ENCODE results near the gene SALL4. TPM values are rescaled to one million over a fixed set of nuclear protein-coding genes. Genes with fewer than 3 reads are reported as not detected.
"Not testable (repeated sequence)": the region's sequence is repeated elsewhere in the genome, so short reads cannot be mapped to it uniquely, and the experiment has no call there.

The SALL4 gene
- total and polyA plus RNA-seq, 12 donors = 0.07 to 1.3 (median 0.34) TPM; not detected in 1

DNA sequence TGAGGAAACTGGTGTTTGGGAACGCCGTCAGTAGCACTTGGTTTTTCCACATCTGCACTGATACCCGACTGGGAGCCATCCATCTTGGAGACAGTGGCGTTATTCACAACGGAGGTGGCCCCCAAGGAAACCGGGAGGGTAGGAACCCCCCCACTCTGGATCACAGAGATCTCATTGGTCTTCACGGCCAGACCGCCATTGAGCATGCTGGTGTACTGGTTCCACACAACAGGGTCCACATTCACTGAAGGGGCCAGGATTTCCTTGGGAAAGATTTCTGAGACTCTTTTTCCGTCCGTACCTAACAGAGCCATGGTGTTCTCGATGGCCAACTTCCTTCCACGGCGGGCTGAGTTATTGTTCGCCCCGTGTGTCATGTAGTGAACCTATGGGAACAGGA, 18.0 kb downstream of the SALL4 start:
- intact Hi-C loops (cut with DNase I) = no loop called here
- H3K4me3 ChIP-seq = no peak overlapping the region
- H3K36me3 ChIP-seq (replicated peaks in 1 of 2) = no peaks in the 10 kb centered on the region
- H3K27me3 ChIP-seq = no peaks in the 10 kb centered on the region
- DNase-seq = no peak
- no peaks in the 10 kb centered on the region for H3K4me1 ChIP-seq (replicated peaks in 1 of 2)
- no peak overlapping the region for H3K27ac ChIP-seq
- H3K9me3 ChIP-seq (replicated peaks in 1 of 3) = no peaks in the 10 kb centered on the region
- no peak for TF ChIP-seq POLR2A (IDR thresholded peaks at IDR 0.05)
- 87 to 91% (median 89%) methylated on average over 14 to 15 of the region's 15 CpGs for WGBS, 4 donors

DNA sequence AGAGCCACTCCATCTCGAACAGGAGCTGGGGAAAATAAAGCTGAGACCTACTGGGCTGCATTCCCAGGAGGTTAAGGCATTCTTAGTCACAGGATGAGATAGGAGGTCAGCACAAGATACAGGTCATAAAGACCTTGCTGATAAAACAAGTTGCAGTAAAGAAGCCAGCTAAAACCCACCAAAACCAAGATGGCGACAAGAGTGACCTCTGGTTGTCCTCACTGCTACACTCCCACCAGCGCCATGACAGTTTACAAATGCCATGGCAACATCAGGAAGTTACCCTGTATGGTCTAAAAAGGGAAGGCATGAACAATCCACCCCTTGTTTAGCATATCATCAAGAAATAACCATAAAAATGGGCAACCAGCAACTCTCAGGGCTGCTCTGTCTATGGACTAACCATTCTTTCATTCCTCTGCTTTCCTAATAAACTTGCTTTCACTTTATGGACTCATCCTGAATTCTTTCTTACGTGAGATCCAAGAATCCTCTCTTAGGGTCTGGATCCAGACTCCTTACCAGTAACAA, 24.0 kb downstream of the SALL4 start:
- H3K36me3 ChIP-seq (replicated peaks in 1 of 2); H3K4me1 ChIP-seq (replicated peaks in 1 of 2); DNase-seq; intact Hi-C loops (cut with DNase I); H3K9me3 ChIP-seq (replicated peaks in 1 of 3); H3K4me3 ChIP-seq; H3K27me3 ChIP-seq; H3K27ac ChIP-seq: not testable (repeated sequence)
- WGBS, 4 donors = 64 to 74% (median 69%) methylated on average over 4 of the region's 4 CpGs

DNA sequence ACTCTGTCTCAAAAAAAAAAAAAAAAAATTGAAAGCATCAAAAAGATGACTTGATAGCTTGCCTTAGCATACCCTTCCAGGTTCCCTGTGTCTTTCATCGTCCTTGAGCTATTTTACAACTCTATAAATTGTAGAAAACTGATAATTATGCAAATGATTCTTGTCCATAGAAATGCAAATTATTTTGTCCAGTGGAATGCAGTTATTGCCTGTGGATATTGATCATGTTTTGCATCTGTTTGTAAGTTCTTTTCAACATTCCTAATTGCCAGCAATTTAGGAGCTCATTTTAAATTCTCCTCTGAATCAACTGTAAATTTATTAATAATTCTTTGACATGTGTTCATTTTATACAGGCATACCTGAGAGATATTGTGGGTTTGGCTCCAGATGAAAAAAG, 27.1 kb downstream of the SALL4 start:
- TF ChIP-seq POLR2A (IDR thresholded peaks at IDR 0.05) = no peak
- TF ChIP-seq, protein P1, sequence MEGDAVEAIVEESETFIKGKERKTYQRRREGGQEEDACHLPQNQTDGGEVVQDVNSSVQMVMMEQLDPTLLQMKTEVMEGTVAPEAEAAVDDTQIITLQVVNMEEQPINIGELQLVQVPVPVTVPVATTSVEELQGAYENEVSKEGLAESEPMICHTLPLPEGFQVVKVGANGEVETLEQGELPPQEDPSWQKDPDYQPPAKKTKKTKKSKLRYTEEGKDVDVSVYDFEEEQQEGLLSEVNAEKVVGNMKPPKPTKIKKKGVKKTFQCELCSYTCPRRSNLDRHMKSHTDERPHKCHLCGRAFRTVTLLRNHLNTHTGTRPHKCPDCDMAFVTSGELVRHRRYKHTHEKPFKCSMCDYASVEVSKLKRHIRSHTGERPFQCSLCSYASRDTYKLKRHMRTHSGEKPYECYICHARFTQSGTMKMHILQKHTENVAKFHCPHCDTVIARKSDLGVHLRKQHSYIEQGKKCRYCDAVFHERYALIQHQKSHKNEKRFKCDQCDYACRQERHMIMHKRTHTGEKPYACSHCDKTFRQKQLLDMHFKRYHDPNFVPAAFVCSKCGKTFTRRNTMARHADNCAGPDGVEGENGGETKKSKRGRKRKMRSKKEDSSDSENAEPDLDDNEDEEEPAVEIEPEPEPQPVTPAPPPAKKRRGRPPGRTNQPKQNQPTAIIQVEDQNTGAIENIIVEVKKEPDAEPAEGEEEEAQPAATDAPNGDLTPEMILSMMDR (IDR thresholded peaks at IDR 0.05) = no peak
- Histone ChIP-seq H3K9me3 (replicated peaks in 1 of 3) (no peaks in the 10 kb centered on the region), H3K36me3 (replicated peaks in 1 of 2) (no peaks in the 10 kb centered on the region), H3K27ac (no peak overlapping the region), H3K4me3 (no peak overlapping the region), H3K27me3 (no peaks in the 10 kb centered on the region), H3K4me1 (replicated peaks in 1 of 2) (no peaks in the 10 kb centered on the region)
- DNase-seq = no peak
- WGBS, 4 donors = 68 to 91% (median 84%) methylated on average over 1 of the region's 1 CpG
- intact Hi-C loops (cut with DNase I) = no loop called here

DNA sequence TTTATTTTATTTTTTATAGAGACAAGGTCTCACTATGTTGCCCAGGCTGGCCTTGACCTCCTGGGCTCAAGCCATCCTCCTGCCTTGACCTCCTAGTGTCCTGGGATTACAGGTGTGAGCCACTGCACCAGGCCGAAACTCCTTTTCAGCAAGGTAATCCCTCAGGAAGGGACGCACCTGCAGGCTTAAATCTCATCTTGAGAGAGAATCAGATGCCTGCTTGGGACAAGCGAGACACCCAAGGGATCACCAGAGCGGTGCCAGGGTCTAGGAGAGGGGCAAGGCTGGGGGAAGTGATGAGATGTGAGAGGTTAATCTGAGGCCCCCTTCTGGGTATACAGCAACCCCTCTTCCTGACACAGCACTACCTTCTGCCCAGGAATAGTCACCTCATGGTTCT, 30.1 kb downstream of the SALL4 start:
- TF ChIP-seq POLR2A (IDR thresholded peaks at IDR 0.05) = no peak
- TF ChIP-seq, protein P1 (IDR thresholded peaks at IDR 0.05) = no peak
- no peak for DNase-seq
- Histone ChIP-seq H3K9me3 (replicated peaks in 1 of 3) (no peaks in the 10 kb centered on the region), H3K36me3 (replicated peaks in 1 of 2) (no peaks in the 10 kb centered on the region), H3K4me3 (no peak overlapping the region), H3K27ac (no peak overlapping the region), H3K4me1 (replicated peaks in 1 of 2) (peaks cover 0 to 4% of the 10 kb centered on the region in 2 donors), H3K27me3 (no peaks in the 10 kb centered on the region)
- intact Hi-C loops (cut with DNase I) = no loop called here
- WGBS, 4 donors = 85 to 97% (median 90%) methylated on average over 3 to 4 of the region's 4 CpGs

DNA sequence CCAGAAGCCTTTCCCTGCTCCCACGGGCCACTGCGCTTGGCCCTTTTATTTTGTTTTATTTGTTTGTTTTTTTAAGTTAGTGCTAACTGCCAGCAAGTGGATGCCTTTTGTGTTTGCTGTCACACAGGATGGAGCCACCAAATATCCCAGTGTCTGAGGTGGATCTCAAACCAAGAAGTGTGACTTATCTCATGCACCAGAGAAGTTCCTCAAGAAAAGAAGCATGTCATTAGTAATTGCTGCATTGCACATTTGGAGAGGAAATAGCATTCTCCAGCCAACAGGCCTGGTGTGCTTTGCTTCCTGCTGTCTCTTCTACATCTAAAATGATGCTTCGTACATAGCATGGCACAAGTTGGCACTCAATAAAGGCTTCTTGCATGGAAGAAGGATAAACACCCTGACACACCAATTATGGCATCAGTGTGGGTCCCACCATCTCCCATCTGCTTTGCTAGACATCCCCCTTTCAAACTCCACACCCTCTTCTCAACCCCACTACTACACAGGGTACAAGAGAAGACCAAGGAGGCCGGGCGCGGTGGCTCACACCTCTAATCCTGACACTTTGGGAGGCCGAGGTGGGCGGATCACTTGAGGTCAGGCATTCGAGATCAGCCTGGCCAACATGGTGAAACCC, 32.2 kb downstream of the SALL4 start:
- Histone ChIP-seq H3K27ac (no peak overlapping the region), H3K27me3 (peaks cover 3% of the 10 kb centered on the region), H3K36me3 (replicated peaks in 1 of 2) (no peaks in the 10 kb centered on the region), H3K4me3 (no peak overlapping the region), H3K4me1 (replicated peaks in 1 of 2) (peaks cover 0 to 4% of the 10 kb centered on the region in 2 donors), H3K9me3 (replicated peaks in 1 of 3) (no peaks in the 10 kb centered on the region)
- 77 to 92% (median 90%) methylated on average over 7 to 9 of the region's 9 CpGs for WGBS, 4 donors
- intact Hi-C loops (cut with DNase I) = no loop called here
- no peak for DNase-seq
- TF ChIP-seq POLR2A (IDR thresholded peaks at IDR 0.05) = no peak
- TF ChIP-seq, protein P1 (IDR thresholded peaks at IDR 0.05) = no peak

All from adrenal gland (tissue), 12 donors.